ENCODE results near the gene SLC29A1. TPM values are rescaled to one million over a fixed set of nuclear protein-coding genes. Genes with fewer than 3 reads are reported as not detected.

Gene SLC29A1
- total RNA-seq, 4 donors from 2014 or later, result 18.3 to 95.5 (median 40.8) TPM

GRCh38 chr6:44221961-44222335 lies 1.4 kb upstream of the SLC29A1 start:
- intact Hi-C loops (cut with DNase I; ENCODE audit: low total_unique reads), result loop anchor here (1.0 to 5.0 kb wide), 2 partner anchors 12 to 450 kb away; partner anchors contain the start of gene VEGFA
- TF ChIP-seq POLR2A (IDR thresholded peaks at IDR 0.05) (no peak), CTCF (IDR thresholded peaks at IDR 0.05 in 4 of 5, conservative IDR thresholded peaks at IDR 0.05 in 1 of 5) (no peak)
- in situ Hi-C loops (cut with MboI; ENCODE audit: low sequenced_read_pairs in 4 of 4), result no loop called here
- H3K4me1 ChIP-seq, result peaks cover 71 to 89% of the 10 kb centered on the region in 2 donors
- ATAC-seq (no peak), DNase-seq (no peak)
- peak overlapping the region; percentile 95 to 99 (median 98) for H3K27ac ChIP-seq
- peak overlapping the region in 2 of 4 donors; percentile 21 to 62 for H3K4me3 ChIP-seq
- H3K36me3 ChIP-seq, result no peaks in the 10 kb centered on the region
- H3K9me3 ChIP-seq, result no peaks in the 10 kb centered on the region
- no peaks in the 10 kb centered on the region for H3K27me3 ChIP-seq

- peak; percentile 3 for ATAC-seq
- intact Hi-C loops (cut with DNase I; ENCODE audit: low total_unique reads) (loop anchor here (1.0 to 5.0 kb wide), 2 partner anchors 24 to 450 kb away; partner anchors contain the start of gene VEGFA), in situ Hi-C loops (cut with MboI; ENCODE audit: low sequenced_read_pairs in 4 of 4) (no loop called here)
- no peaks in the 10 kb centered on the region for H3K9me3 ChIP-seq
- H3K36me3 ChIP-seq, result no peaks in the 10 kb centered on the region
- TF ChIP-seq POLR2A (IDR thresholded peaks at IDR 0.05), result no peak
- TF ChIP-seq CTCF (IDR thresholded peaks at IDR 0.05 in 4 of 5, conservative IDR thresholded peaks at IDR 0.05 in 1 of 5), result no peak
- H3K4me1 ChIP-seq, result peaks cover 71 to 89% of the 10 kb centered on the region in 2 donors
- peak overlapping the region; percentile 95 to 99 (median 98) for H3K27ac ChIP-seq
- peak overlapping the region; percentile 61 to 85 (median 70) for H3K4me3 ChIP-seq
- no peaks in the 10 kb centered on the region for H3K27me3 ChIP-seq
- no peak for DNase-seq
These were observed 693 bp upstream of the SLC29A1 start for GRCh38 chr6:44222486-44223318.

- peak overlapping the region; percentile 95 to 99 (median 98) for H3K27ac ChIP-seq
- H3K4me1 ChIP-seq, result peaks cover 77 to 91% of the 10 kb centered on the region in 2 donors
- peak overlapping the region; percentile 61 to 85 (median 70) for H3K4me3 ChIP-seq
- no peaks in the 10 kb centered on the region for H3K27me3 ChIP-seq
- in situ Hi-C loops (cut with MboI; ENCODE audit: low sequenced_read_pairs in 4 of 4) (no loop called here), intact Hi-C loops (cut with DNase I; ENCODE audit: low total_unique reads) (loop anchor here (5.0 kb wide), 1 partner anchor 452 kb away; the partner anchor contains the start of gene VEGFA)
- no peaks in the 10 kb centered on the region for H3K36me3 ChIP-seq
- TF ChIP-seq CTCF (IDR thresholded peaks at IDR 0.05 in 4 of 5, conservative IDR thresholded peaks at IDR 0.05 in 1 of 5) (no peak), POLR2A (IDR thresholded peaks at IDR 0.05) (no peak)
- DNase-seq (no peak), ATAC-seq (peak in 1 of 2 donors; percentile 2)
- H3K9me3 ChIP-seq, result no peaks in the 10 kb centered on the region
These were observed 902 bp downstream of the SLC29A1 start for GRCh38 chr6:44224029-44224964.

GRCh38 chr6:44224965-44225305 lies 1.5 kb downstream of the SLC29A1 start:
- Histone ChIP-seq H3K27ac (peak overlapping the region; percentile 95 to 99 (median 98)), H3K36me3 (no peaks in the 10 kb centered on the region), H3K4me3 (no peak overlapping the region), H3K4me1 (peaks cover 84 to 90% of the 10 kb centered on the region in 2 donors), H3K27me3 (no peaks in the 10 kb centered on the region), H3K9me3 (no peaks in the 10 kb centered on the region)
- in situ Hi-C loops (cut with MboI; ENCODE audit: low sequenced_read_pairs in 4 of 4) (loop anchor here in 1 of 4 donors (25.0 kb wide), 1 partner anchor 113 kb away; no protein-coding TSS in a partner anchor), intact Hi-C loops (cut with DNase I; ENCODE audit: low total_unique reads) (loop anchor here (5.0 kb wide), 2 partner anchors 233 to 453 kb away; partner anchors contain the start of gene VEGFA)
- no peak for TF ChIP-seq CTCF (IDR thresholded peaks at IDR 0.05 in 4 of 5, conservative IDR thresholded peaks at IDR 0.05 in 1 of 5)
- ATAC-seq, result no peak
- no peak for DNase-seq
